Liver (tissue), 9 donors: ENCODE data around the gene MCUR1. TPM values are rescaled to one million over a fixed set of nuclear protein-coding genes. Genes with fewer than 3 reads are reported as not detected.

ENCODE experiments used
- DNase-seq: peaks from one replicate; pipeline ENCODE4 v3.0.0-alpha.2; 2017; ENCODE audit warnings: low spot score
- H3K27ac ChIP-seq, 2 donors: one replicate each; pipeline ENCODE4 v1.7.0; 2013; ENCODE audit warnings: inconsistent platforms in 2 of 2, low read length in 2 of 2, control low read depth in 1 of 2, low read depth in 1 of 2, mild to moderate bottlenecking in 1 of 2
- H3K27me3 ChIP-seq, 4 donors: one replicate each; pipeline versions ENCODE4 v1.6.1 to v1.7.0; 2013; ENCODE audit warnings: low read length in 3 of 4, inconsistent platforms in 1 of 4, mild to moderate bottlenecking in 1 of 4, moderate library complexity in 1 of 4; ENCODE audit not compliant: control insufficient read depth in 4 of 4, insufficient read depth in 4 of 4
- H3K36me3 ChIP-seq, 4 donors: one replicate each; pipeline versions ENCODE4 v1.6.1 to v1.7.0; 2013; ENCODE audit warnings: low read length in 3 of 4, mild to moderate bottlenecking in 3 of 4, low read depth in 1 of 4, moderate library complexity in 1 of 4; ENCODE audit not compliant: control insufficient read depth in 4 of 4, insufficient read depth in 3 of 4
- H3K4me1 ChIP-seq, 4 donors: one replicate each; pipeline versions ENCODE4 v1.6.1 to v1.7.0; 2013; ENCODE audit warnings: low read length in 3 of 4, mild to moderate bottlenecking in 3 of 4, moderate library complexity in 1 of 4; ENCODE audit not compliant: control insufficient read depth in 4 of 4, insufficient read depth in 4 of 4
- H3K4me3 ChIP-seq, 3 donors: one replicate each; pipeline versions ENCODE4 v1.6.1 to v1.7.0; 2013; ENCODE audit warnings: low read length in 3 of 3, control low read depth in 1 of 3, low read depth in 1 of 3, mild to moderate bottlenecking in 1 of 3
- H3K9ac ChIP-seq, 2 donors: one replicate each; pipeline ENCODE4 v1.7.0; 2013; ENCODE audit warnings: low read length in 2 of 2, mild to moderate bottlenecking in 2 of 2, moderate library complexity in 2 of 2, control low read depth in 1 of 2, low read depth in 1 of 2
- H3K9me3 ChIP-seq, 4 donors: one replicate each; pipeline versions ENCODE4 v1.6.1 to v1.7.0; 2013; ENCODE audit warnings: low read length in 3 of 4; ENCODE audit not compliant: control insufficient read depth in 4 of 4
- EGR1 ChIP-seq, 2 donors: IDR thresholded peaks; 2 replicates each; pipeline ENCODE4 v1.6.1; 2016 to 2018; ENCODE audit warnings: antibody characterized with exemption in 2 of 2, low read depth in 2 of 2
- GABPA ChIP-seq, 2 donors: IDR thresholded peaks in 1 of 2; conservative IDR thresholded peaks in 1 of 2; 2 replicates each; pipeline ENCODE4 v1.6.1; 2016; ENCODE audit warnings: antibody characterized with exemption in 2 of 2, mild to moderate bottlenecking in 1 of 2, moderate library complexity in 1 of 2
- HNF4A ChIP-seq, 2 donors: conservative IDR thresholded peaks; 2 replicates each; pipeline ENCODE4 v1.6.1; 2016; ENCODE audit warnings: antibody characterized with exemption in 2 of 2, mild to moderate bottlenecking in 2 of 2
- HNF4G ChIP-seq: IDR thresholded peaks from 2 replicates; pipeline ENCODE4 v1.6.1; 2016; ENCODE audit warnings: antibody characterized with exemption
- JUND ChIP-seq, 2 donors: IDR thresholded peaks; 2 replicates each; pipeline ENCODE4 v1.6.1; 2016; ENCODE audit warnings: antibody characterized with exemption in 2 of 2
- MAX ChIP-seq: IDR thresholded peaks from 2 replicates; pipeline ENCODE4 v1.6.1; 2016; ENCODE audit warnings: antibody characterized with exemption
- RAD21 ChIP-seq, 2 donors: IDR thresholded peaks; 2 replicates each; pipeline ENCODE4 v1.6.1; 2016; ENCODE audit warnings: antibody characterized with exemption in 2 of 2, mild to moderate bottlenecking in 2 of 2
- REST ChIP-seq: IDR thresholded peaks from 2 replicates; pipeline ENCODE4 v1.6.1; 2016; ENCODE audit warnings: antibody characterized with exemption, mild to moderate bottlenecking
- RXRA ChIP-seq, 2 donors: IDR thresholded peaks; 2 replicates each; pipeline ENCODE4 v1.6.1; 2017 to 2018; ENCODE audit warnings: antibody characterized with exemption in 2 of 2, mild to moderate bottlenecking in 1 of 2
- SP1 ChIP-seq: IDR thresholded peaks from 2 replicates; pipeline ENCODE4 v1.6.1; 2018; ENCODE audit warnings: antibody characterized with exemption, mild to moderate bottlenecking
- YY1 ChIP-seq: IDR thresholded peaks from 2 replicates; pipeline ENCODE4 v1.6.1; 2016; ENCODE audit warnings: antibody characterized with exemption, mild to moderate bottlenecking
- ZBTB33 ChIP-seq: IDR thresholded peaks from 2 replicates; pipeline ENCODE4 v1.6.1; 2016; ENCODE audit warnings: antibody characterized with exemption
- WGBS: extraction: QIAGEN DNeasy Blood & Tissue Kit; methylation state at CpG from one replicate; pipeline ENCODE4 v1.1.7; 2013; 5-methylcytosine and 5-hydroxymethylcytosine counted together
- polyA plus RNA-seq, 2 donors: library from polyadenylated mRNA; stranded (reverse) in 1 of 2; unstranded in 1 of 2; fragments of 200-250 nt in 1 of 2; fragments of >200 nt in 1 of 2; fragmentation: Nextera tagmentation in 1 of 2; extraction: Ambion mirVana in 1 of 2; gene quantifications; one replicate each; pipeline versions ENCODE4 v1.2.1 to v1.2.3, GENCODE V29; 2013 to 2015
- total RNA-seq, 2 donors: library from RNA; depleted of rRNA; stranded (reverse); fragments of >200 nt; gene quantifications; one replicate each; pipeline ENCODE4 v1.2.3, GENCODE V29; 2014
- donor health status: healthy.
- donor health status: healthy.
- donor health status: healthy.
- donor health status: healthy.
- donor health status: healthy.

The MCUR1 gene
- total and polyA plus RNA-seq, 4 donors: 7.3 to 17.3 (median 7.4) TPM

DNA sequence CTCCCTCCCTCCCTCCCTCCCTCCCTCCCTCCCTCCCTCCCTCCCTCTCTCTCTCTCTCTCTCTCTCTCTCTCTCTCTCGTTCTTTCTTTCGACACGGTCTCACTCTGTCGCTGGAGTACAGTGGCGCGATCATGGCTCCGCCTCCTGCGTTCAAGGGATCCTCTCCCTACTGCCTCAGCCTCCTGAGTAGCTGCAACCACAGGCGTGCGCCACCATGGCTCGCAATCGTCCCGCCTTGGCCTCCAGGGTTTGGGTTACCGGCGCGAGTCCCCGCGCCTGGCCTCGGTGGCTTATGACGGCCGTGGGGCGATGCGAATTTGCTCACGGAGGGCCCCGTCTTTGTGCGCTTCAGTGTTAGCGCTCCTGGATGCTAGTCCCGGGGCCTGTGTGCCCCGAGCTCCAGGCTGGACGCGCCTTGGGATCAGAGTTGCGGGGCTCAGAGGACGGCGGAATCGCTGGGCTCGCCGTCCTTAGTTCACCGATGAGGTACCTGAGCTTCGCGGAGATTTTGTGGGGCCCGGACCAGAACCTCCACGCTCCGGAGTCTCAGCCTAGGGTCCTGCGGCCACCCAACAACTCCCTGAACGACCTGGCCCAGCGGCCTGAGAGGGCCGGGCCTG is 45.2 kb downstream of the MCUR1 start (continued):
- no peak for TF ChIP-seq REST
- no peak for TF ChIP-seq EGR1 (IDR thresholded peaks at IDR 0.05; ENCODE audit: low read depth in 2 of 2)
- TF ChIP-seq MAX: no peak
- TF ChIP-seq JUND (IDR thresholded peaks at IDR 0.05): no peak
- TF ChIP-seq ZBTB33: no peak
- no peak for TF ChIP-seq HNF4G
- TF ChIP-seq RXRA (IDR thresholded peaks at IDR 0.05): no peak
- TF ChIP-seq HNF4A (conservative IDR thresholded peaks at IDR 0.05): no peak
- no peak for TF ChIP-seq YY1

DNA sequence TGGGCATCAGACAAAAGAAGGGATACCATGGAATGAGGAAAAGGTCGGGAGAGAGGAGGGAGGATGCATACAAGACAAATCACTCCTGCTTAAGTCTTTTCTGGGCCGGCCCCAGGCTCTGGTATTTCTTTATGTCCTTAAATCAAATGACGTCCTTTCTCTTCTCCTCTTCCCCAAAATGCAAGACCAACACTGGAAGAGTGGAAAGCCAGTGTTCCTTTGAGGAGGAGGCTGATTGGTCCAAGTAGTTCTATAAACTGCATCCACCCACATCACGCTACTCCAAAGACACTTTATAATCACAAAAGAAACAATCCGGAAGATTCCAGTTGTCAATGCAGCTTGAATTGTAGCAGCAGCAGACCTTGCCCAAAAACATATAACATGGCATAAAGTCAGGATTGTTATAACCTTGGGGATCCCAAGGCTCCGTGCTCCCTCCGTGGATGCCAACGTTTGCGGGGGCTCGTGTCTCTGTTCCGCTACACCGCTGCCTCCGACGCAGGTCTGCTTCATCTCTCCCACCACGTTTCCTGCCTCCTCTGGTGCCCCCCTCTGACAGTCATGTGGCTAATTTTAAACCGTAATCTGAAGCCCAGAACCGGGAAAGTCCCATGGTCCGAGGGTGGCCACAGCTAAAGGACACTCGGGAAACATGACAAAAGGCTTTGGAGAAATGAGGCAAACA is 47.1 kb downstream of the MCUR1 start:
- 41% methylated on average over 19 of the region's 19 CpGs for WGBS
- TF ChIP-seq RAD21 (IDR thresholded peaks at IDR 0.05): peak; percentile 22 to 38
- no peak for TF ChIP-seq GABPA (IDR thresholded peaks at IDR 0.05 in 1 of 2, conservative IDR thresholded peaks at IDR 0.05 in 1 of 2)
- DNase-seq: peak; percentile 36
- Histone ChIP-seq H3K9me3 (peaks cover 0 to 4% (median 1%) of the 10 kb centered on the region in 4 donors), H3K27me3 (no peaks in the 10 kb centered on the region), H3K36me3 (no peaks in the 10 kb centered on the region), H3K4me1 (peaks cover 0 to 5% (median 0%) of the 10 kb centered on the region in 4 donors), H3K9ac (no peak overlapping the region), H3K4me3 (no peak overlapping the region), H3K27ac (no peak overlapping the region)

DNA sequence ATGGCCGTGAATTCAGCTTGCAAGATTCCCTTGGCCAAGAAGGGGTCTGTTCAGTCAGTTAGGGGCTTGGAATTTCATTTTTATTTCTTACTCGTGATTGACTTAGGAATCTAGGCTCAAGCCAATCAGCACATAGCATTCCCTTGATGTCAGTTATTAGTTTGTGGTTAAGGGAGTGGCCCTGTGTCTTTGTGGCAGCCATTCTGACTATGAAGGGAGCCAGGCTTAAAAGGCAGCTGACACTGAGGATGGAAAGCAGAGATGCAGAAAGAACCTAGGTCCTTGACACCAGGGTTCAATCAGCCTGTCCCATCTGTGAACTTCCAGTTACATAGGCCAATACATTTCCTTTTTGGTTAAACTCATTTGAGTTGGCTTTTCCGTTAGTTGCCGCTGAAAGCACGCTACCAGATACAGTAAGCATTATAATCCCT is 48.1 kb downstream of the MCUR1 start:
- Histone ChIP-seq H3K27ac (no peak overlapping the region), H3K4me3 (no peak overlapping the region), H3K9ac (no peak overlapping the region), H3K4me1 (peaks cover 0 to 5% (median 0%) of the 10 kb centered on the region in 4 donors), H3K27me3 (no peaks in the 10 kb centered on the region), H3K36me3 (no peaks in the 10 kb centered on the region), H3K9me3 (peaks cover 0 to 4% (median 1%) of the 10 kb centered on the region in 4 donors)
- 74% methylated on average over 5 of the region's 5 CpGs for WGBS
- no peak for DNase-seq
- TF ChIP-seq RXRA (IDR thresholded peaks at IDR 0.05) (peak; percentile 40 to 56), SP1 (peak; percentile 10), YY1 (no peak)
